ENCODE data around the gene IRF1.
A peak's percentile ranks its signal among the peaks of the same experiment; 100 is the strongest.
"Not testable (repeated sequence)": the region's sequence is repeated elsewhere in the genome, so short reads cannot be mapped to it uniquely, and the experiment has no call there.

IRF1 gene

DNA sequence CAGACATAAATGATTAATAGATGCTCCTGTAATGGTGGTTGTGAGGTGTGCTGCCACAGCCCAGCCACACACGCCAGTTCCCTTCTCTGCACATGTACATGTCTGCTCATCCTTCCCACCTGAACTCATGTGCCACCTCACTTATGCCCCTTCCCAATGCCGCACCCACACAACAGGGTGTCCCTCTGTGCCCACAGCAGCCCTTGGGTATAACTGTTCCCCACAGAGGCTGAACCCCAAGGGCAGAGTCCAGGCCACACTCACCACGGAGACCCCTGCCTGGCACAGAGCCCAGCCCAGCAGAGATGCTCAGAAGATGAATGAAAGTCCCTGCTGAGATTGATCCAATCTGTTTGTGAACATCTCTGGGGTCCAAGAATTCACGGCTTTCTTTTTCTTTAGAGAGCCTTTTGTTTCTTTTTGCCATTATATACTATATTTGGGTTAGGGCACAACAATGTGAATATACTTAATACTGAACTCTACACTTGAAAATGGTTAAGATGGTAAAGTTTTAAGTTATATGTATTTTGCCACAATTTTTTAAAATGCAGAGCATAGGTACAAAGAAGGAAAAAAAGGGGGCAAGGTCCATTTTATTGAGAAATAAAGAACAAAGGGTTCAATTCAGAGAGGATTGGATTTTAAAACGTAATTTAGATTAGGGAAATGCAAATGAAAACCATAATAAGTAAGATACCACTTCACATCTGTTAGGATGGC lies 29.6 kb downstream of the IRF1 start:
- DNase-seq: no peak

DNA sequence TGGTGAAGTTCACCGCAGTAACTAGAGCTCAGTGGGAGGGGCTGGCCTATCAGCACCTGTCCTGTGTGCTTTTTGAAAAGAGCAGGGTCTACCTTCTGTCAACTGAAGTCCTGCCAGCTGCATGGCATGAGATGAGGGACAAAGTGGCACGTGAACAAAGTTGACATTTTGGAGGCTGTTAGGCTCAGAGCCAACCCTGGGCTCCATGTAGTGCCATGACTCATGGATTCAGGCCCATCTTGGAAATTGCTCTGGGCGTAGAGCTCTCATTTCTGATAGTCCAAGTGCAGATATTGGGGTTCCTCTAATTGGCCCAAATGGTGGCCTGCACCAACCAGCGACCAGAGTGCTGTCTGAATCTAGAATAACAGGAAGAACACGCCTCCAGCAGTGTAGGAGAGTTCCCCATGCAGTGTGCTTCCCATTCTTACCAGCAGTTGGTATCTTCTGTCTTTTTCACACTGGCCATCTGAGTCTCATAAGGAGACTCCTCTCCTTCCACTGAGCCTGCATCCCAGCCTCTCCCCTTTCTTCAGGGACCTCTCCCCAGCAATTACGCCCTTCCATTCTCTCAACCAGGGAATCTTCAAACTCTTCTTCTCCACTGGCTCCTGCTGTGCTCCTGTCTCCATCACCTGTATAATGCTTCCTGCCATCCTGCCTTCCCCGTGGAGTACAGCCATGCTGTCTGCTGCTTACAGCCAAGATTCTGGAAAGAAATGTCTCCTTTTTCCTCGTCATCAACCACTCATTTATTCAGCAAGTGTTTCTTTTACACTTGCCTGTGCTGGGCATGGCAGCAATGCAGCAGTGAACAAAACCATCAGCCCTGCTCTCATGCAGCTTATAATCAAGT lies 30.4 kb downstream of the IRF1 start:
- DNase-seq: peak; percentile 73

- DNase-seq: peak; percentile 55
Measured at GRCh38 chr5:132459031-132459982, 31.3 kb downstream of the IRF1 start.

DNA sequence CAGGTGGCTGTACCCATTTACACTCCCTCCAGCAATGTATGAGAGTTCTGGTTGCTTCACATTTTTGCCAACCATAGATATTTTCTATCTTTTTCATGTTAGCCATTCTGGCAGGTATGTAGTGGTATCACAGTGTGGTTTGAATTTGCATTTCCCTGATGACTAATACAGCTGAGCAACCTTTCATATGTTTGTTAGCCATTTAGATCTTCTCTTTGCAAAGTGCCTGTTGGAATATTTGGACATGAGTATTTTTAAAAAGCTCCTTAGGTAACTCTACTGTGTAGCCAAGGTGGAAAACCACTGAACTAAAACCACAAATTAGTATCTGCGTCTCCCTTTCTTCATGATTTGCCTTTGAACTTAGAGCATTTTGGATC lies 31.9 kb downstream of the IRF1 start:
- DNase-seq: no peak

DNA sequence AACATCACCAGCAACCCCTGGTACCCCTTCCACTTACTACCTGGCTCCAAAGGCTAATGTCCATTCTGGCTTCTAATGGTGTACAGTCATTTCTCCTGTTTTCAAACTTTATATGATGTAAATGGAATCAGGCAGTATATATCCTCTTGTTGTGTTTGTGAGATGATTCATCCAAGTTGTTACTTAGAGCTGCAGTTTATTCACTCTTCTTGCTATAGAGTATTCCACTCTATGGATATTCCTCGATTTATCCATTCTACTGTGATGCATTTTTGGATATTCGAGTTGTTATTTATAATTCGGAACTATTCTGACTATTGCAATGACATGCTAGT lies 32.4 kb downstream of the IRF1 start:
- no peak for DNase-seq

DNA sequence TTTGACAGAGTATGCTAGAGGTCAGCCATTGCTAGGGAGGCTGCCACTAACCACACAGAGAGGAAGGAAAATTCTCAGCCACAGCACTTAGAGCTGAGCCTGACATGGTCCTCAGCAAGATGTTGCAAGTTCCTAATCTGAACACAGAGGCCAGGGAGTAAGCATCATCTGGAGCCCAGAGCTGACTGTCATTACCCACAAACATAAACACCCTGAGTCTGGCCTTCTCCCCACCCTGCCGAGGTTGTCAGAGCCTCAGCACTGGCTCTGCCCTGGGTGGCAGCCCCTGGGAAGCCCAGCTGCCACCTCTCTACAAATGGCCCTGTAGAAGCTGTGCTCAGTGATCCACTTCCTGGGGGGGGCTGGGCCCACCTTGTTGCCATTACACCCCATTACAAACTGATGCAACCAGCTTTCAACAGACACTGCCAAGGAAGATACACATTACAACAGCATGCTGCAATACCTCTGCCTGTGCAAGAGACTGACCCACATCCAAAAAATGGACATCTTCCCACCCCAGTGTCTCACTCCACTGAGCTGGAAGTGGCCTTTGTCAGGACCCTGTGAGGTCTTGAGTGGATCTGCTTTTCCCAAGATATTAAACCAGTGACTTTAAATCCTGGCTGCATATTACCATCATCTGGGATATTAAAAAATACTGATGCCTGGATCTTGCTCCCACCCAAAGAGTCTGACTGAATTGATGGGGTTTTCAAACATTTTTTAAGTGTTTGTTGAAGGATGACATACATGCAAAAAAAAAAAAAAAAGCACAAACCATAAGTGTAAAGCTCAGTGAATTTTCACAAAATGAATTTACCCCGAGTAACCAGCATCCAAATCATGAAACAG lies 33.0 kb downstream of the IRF1 start:
- DNase-seq: no peak

DNA sequence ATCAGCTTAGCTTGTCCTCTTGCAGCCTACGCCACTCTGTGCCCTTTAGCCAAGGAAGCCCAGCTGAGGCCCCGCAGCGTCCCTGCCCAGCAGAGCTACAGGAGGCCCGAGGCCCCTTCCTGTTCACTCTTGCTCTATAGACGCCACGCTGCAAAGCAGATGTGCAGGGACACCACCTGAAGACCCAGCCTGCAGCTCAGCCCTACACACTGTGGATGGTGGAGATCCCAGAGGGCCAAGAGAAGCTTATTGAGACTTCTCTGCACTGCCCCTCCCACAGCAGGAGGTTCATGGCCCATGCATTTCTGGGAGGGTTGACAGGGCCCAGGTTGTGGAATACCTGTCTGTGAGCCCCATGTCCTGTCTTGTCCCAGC lies 33.6 kb downstream of the IRF1 start:
- no peak for DNase-seq

- peak; percentile 27 for DNase-seq
Measured at GRCh38 chr5:132456296-132456986, 34.1 kb downstream of the IRF1 start.

GRCh38 chr5:132455614-132456115 lies 34.9 kb downstream of the IRF1 start:
- DNase-seq: no peak

DNA sequence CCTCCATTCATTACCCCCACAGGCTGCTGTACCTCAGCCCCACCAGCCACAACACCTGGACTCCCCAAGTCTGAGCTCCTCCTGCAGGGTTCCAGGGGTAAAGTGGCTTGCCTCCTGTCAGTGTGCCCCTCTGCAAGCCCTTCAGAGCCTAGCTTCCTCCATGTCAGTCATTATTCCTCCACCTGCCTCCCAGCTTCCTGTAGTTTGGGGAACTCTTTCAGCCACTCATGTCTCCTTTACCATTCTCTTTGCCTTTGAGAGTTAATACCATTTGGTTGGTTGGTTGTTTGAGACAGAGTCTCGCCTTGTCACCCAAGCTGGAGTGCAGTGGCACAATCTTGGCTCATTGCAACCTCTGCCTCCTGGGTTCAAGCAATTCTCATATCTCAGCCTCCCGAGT lies 36.2 kb downstream of the IRF1 start:
- no peak for DNase-seq

GRCh38 chr5:132451387-132451786 lies 39.2 kb downstream of the IRF1 start:
- no peak for DNase-seq

DNA sequence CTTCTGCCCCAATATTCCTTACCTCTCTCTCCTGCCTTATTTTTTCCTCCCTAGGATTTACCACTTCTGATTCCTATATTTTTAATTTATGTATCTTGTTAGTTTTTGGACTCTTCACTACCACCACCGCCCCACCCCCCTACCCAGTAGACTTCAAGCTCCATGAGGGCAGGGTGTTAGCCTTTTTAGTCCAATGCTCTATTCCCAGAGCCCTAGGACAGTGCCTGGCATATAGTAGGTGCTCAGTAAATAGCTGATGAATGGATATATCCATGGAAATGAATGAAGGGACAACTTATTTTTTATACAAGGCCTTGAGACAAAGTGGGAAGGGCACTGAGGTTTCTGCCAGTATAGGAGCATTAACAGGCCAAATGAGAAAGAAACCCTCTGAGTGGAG lies 41.5 kb downstream of the IRF1 start:
- no peak for DNase-seq

- no peak for DNase-seq
Measured at GRCh38 chr5:132447196-132447595, 43.4 kb downstream of the IRF1 start.

GRCh38 chr5:132446621-132447020 lies 44.0 kb downstream of the IRF1 start:
- DNase-seq: no peak

- DNase-seq: no peak
Measured at GRCh38 chr5:132445930-132446329, 44.6 kb downstream of the IRF1 start.

- DNase-seq: no peak
Measured at GRCh38 chr5:132445640-132445923, 45.0 kb downstream of the IRF1 start.

DNA sequence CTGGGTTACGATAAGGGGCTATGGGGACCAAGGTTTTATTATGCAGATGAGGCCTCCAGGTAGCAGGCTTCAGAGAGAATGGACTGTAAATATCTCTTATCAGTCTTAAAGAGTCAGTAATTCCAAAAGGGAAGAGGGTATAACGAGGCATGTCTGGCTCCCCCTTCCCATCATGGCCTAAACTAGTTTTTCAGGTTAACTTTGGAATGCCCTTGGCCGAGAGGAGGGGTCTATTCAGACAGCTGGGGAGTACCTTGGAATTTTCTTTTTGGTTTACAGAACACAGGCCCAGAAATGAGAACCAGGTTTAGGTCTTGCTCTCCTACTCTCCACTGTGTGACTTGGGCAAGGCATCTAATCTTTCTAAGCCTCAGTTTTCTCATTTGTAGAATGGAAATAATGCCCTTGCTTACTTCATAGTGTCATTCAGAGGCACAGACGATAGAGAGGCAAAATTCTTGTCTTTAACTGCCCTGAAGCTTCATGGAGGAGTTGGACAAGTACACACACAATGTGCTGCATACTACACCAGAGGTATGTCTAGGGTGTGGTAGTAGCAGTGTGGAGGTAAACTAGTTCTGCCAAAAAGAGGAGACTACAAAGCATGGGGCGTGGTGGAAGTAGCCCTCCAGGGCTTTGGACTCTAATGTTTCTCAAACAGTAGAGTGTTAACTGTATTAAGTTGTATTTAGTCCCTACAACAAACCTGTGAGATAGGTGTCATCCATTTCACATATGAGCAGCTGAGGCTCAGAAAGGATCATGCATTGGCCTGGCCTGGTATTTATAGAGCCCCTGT lies 45.5 kb downstream of the IRF1 start:
- no peak for DNase-seq

GRCh38 chr5:132444061-132444460 lies 46.5 kb downstream of the IRF1 start:
- DNase-seq: no peak

GRCh38 chr5:132439521-132440089 lies 51.0 kb downstream of the IRF1 start:
- no peak for DNase-seq

DNA sequence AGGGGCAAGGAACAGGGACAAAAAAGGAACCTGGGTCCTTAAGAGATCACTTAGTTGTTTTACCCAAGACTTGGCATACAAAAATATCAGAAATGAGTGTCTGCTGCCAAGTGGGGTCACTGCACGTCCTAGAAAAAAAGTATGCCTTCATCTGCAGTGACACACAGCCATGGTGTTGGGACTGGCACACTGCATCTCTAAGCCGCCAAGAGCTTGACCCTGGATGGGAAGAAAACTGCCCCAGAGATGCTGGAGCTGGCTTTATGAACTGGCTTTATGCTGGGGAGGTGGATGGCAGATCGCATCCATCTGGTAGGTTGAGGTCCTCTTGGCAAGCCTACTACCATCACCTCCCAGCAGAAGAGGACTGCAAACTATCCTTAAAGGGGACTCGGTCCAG lies 51.7 kb downstream of the IRF1 start:
- no peak for DNase-seq

DNA sequence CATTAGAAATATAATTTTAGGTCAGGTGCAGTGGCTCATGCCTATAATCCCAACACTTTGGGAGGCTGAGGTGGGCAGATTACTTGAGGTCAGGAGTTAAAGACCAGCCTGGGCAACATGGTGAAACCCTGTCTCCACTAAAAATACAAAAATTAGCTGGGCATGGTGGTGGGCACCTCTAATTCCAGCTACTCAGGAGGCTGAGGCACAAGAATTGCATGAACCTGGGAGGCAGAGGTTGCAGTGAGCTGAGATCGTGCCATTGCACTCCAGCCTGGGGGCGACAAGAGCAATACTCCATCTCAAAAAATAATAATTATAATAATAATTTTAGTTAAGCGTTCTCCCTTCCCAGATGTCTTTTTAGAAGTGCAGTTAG lies 52.3 kb downstream of the IRF1 start:
- DNase-seq: not testable (repeated sequence)
